ENCODE results near the gene FFAR3.

The FFAR3 gene

DNA sequence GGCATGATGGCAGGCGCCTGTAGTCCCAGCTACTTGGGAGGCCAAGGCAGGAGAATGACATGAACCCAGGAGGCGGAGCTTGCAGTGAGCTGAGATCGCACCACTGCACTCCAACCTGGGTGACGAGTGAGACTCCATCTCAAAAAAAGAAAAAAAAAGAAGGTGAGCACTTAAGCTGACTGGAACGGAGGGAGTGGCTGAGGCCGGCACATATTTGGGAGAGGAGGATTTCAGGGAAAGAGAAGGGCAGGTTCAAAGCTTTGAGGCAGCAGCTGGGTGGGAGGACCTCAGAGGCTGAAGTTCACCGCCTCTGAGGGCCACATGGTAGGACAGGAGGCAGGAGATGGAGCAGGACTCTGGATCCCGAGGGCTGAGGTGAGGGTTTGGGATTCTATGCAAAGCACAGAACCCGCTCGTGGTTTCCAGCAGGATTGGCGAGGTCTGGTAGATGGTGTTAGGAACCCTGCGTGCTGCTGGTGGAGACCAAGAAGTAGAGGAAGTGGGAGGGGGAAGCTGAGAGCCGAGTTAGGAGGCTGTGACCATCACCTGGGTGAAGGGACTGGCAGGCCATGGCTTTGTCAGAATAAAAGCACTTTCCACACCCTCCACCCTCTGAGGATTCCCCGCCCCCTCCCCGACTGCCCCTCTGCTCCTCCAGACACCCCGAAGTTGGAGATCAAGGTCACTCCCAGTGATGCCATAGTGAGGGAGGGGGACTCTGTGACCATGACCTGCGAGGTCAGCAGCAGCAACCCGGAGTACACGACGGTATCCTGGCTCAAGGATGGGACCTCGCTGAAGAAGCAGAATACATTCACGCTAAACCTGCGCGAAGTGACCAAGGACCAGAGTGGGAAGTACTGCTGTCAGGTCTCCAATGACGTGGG is 20.9 kb upstream of the FFAR3 start:
- TF ChIP-seq, protein P1, sequence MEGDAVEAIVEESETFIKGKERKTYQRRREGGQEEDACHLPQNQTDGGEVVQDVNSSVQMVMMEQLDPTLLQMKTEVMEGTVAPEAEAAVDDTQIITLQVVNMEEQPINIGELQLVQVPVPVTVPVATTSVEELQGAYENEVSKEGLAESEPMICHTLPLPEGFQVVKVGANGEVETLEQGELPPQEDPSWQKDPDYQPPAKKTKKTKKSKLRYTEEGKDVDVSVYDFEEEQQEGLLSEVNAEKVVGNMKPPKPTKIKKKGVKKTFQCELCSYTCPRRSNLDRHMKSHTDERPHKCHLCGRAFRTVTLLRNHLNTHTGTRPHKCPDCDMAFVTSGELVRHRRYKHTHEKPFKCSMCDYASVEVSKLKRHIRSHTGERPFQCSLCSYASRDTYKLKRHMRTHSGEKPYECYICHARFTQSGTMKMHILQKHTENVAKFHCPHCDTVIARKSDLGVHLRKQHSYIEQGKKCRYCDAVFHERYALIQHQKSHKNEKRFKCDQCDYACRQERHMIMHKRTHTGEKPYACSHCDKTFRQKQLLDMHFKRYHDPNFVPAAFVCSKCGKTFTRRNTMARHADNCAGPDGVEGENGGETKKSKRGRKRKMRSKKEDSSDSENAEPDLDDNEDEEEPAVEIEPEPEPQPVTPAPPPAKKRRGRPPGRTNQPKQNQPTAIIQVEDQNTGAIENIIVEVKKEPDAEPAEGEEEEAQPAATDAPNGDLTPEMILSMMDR (IDR thresholded peaks at IDR 0.05; ENCODE audit: low read depth, low read length, missing control alignments): no peak
- no peak for DNase-seq (ENCODE audit: extremely low read depth, low read depth)

DNA sequence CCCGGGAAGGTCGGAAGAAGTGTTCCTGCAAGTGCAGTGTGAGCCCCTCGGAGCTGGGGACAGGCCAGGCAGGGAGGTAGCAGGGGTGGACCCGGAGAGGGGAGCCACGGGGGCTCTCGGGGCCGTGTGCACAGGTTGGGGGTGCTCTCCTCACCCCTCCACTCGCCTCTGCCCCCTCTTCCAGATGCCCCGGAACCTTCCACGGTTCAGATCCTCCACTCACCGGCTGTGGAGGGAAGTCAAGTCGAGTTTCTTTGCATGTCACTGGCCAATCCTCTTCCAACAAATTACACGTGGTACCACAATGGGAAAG is 20.3 kb upstream of the FFAR3 start:
- TF ChIP-seq, protein P1 (IDR thresholded peaks at IDR 0.05; ENCODE audit: low read depth, low read length, missing control alignments): no peak
- H3K4me3 ChIP-seq (replicated peaks; ENCODE audit: low read depth, low read length): no peak overlapping the region
- DNase-seq (ENCODE audit: extremely low read depth, low read depth): no peak

More for the DNA sequence above, 20.9 kb upstream of the FFAR3 start:
- H3K4me3 ChIP-seq (replicated peaks; ENCODE audit: low read depth, low read length): no peak overlapping the region

DNA sequence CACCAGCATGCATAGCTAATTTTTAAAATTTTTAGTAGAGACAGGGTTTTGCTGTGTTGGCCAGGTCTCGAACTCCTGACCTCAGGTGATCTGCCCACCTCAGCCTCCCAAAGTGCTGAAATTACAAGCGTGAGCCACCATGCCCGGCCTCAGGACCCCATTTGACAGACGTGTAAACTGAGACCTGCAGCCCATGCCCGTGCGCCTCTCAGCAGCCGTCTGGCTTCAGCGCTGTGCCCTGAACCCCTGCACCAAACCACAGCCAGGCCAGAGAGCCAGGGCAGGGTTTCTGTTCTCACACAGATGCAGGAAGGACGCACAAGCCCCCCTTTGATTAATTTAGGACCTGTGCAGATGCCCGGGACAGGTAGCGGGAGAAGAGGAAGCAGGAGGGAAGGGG is 17.8 kb upstream of the FFAR3 start:
- TF ChIP-seq, protein P1 (IDR thresholded peaks at IDR 0.05; ENCODE audit: low read depth, low read length, missing control alignments): no peak
- H3K4me3 ChIP-seq (replicated peaks; ENCODE audit: low read depth, low read length): no peak overlapping the region
- no peak for DNase-seq (ENCODE audit: extremely low read depth, low read depth)

DNA sequence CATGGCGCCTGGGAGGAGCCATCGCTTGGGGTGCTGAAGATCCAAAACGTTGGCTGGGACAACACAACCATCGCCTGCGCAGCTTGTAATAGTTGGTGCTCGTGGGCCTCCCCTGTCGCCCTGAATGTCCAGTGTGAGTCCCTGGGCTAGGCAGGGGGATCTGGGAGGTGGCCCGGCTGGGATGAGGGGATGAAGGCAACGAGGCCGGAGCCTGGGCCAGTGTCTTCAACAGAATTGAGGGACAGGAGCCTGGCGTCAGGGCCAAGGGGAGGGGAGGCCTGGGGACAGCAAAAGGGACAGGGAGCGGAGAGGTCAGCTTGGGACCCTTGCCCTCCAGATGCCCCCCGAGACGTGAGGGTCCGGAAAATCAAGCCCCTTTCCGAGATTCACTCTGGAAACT is 17.3 kb upstream of the FFAR3 start:
- H3K4me3 ChIP-seq (replicated peaks; ENCODE audit: low read depth, low read length): no peak overlapping the region
- DNase-seq (ENCODE audit: extremely low read depth, low read depth): no peak
- TF ChIP-seq, protein P1 (IDR thresholded peaks at IDR 0.05; ENCODE audit: low read depth, low read length, missing control alignments): no peak

DNA sequence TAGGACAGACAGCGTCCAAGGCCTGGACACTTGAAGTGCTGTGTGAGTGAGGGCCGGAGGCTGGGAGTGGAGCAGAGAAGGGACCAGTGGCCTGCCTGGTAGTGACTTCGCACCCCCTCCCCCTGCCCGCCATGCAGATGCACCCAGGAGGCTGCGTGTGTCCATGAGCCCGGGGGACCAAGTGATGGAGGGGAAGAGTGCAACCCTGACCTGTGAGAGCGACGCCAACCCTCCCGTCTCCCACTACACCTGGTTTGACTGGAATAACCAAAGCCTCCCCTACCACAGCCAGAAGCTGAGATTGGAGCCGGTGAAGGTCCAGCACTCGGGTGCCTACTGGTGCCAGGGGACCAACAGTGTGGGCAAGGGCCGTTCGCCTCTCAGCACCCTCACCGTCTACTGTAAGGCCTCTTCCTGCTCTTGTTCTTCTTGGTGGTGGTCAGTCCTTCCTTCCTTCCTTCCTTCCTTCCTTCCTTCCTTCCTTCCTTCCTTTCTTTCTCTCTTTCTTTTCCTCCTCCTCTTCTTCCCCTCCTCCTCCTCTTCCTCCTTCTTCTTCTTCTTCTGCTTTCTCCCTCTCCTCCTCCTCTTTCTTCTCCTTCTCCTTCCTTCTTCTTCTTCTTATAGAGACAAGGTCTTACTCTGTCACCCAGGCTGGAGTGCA is 16.6 kb upstream of the FFAR3 start:
- DNase-seq (ENCODE audit: extremely low read depth, low read depth): no peak
- TF ChIP-seq, protein P1 (IDR thresholded peaks at IDR 0.05; ENCODE audit: low read depth, low read length, missing control alignments): no peak
- H3K4me3 ChIP-seq (replicated peaks; ENCODE audit: low read depth, low read length): no peak overlapping the region

DNA sequence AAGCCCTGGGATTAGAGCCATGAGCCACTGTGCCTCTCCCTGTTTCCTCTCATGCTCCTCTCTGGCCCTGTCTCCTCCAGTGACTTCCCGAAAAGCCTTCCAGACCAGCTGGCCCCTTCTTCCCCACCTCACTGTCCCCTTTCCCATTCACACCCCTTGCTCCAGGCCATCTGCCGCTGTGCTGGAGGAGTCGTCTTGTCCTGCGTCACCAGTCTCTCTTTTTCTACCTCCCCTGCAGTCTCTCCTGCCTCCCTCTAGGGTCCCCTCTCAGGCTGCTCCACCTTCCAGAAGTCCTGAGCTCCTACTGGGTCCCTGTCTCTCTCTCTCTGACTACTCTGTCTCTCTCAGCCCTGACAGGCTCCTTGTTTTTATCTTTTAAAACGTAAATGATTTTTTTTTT is 15.8 kb upstream of the FFAR3 start:
- TF ChIP-seq, protein P1 (IDR thresholded peaks at IDR 0.05; ENCODE audit: low read depth, low read length, missing control alignments): no peak
- no peak for DNase-seq (ENCODE audit: extremely low read depth, low read depth)
- H3K4me3 ChIP-seq (replicated peaks; ENCODE audit: low read depth, low read length): no peak overlapping the region

Measured in HFF-Myc (cell line).